A673 (cell line): ENCODE results near the gene LAGE3. TPM values are rescaled to one million over a fixed set of nuclear protein-coding genes. Genes with fewer than 3 reads are reported as not detected.

Source experiments
- BruUV-seq: library from RNA; stranded (reverse); fragments of 400-500 nt; replicated peaks from 2 replicates; lab custom pipeline; 2021; lab: Mats Ljungman, UMichigan
- CTCF ChIA-PET: fragments of 300-600 bp; sonication (Branson Sonifier 250); formaldehyde crosslinking; loops from one replicate; lab custom pipeline; 2022; ENCODE audit warnings: antibody characterized with exemption; lab: Charles Lee
- POLR2A ChIA-PET: fragments of 300-600 bp; sonication (Branson Sonifier 250); formaldehyde crosslinking; loops from one replicate; lab custom pipeline; 2022; ENCODE audit warnings: antibody characterized with exemption; ENCODE audit not compliant: low non-redundant PET; lab: Charles Lee
- DNase-seq: peaks from one replicate; pipeline ENCODE4 v3.0.0-alpha.2; 2015; ENCODE audit warnings: low spot score
- H3K27ac ChIP-seq: fragments of 200-600 bp; sonication (generic); 2 replicates; pipeline ENCODE4 v1.5.1; 2016; ENCODE audit warnings: mixed run types, low read depth, mild to moderate bottlenecking, mixed read lengths, antibody characterized with exemption, low read length; ENCODE audit not compliant: poor library complexity, severe bottlenecking
- H3K27me3 ChIP-seq: fragments of 200-600 bp; sonication (generic); replicated peaks from 2 replicates; pipeline ENCODE4 v1.6.1; 2017; ENCODE audit warnings: mixed run types, low read depth, mild to moderate bottlenecking, mixed read lengths, antibody characterized with exemption, low read length; ENCODE audit not compliant: insufficient read depth, poor library complexity
- H3K36me3 ChIP-seq: fragments of 200-600 bp; sonication (generic); 2 replicates; pipeline ENCODE4 v1.6.1; 2016; ENCODE audit warnings: mixed run types, mild to moderate bottlenecking, mixed read lengths, antibody characterized with exemption, low read length; ENCODE audit not compliant: insufficient read depth, poor library complexity, severe bottlenecking
- H3K4me1 ChIP-seq: fragments of 200-600 bp; sonication (generic); 2 replicates; pipeline ENCODE4 v1.6.1; 2017; ENCODE audit warnings: mixed run types, mild to moderate bottlenecking, mixed read lengths, antibody characterized with exemption, low read length; ENCODE audit not compliant: insufficient read depth, poor library complexity, severe bottlenecking
- H3K4me3 ChIP-seq: fragments of 200-600 bp; sonication (generic); 2 replicates; pipeline ENCODE4 v1.5.1; 2016; ENCODE audit warnings: low read depth, mixed run types, mild to moderate bottlenecking, mixed read lengths, low read length; ENCODE audit not compliant: poor library complexity, severe bottlenecking
- H3K9me3 ChIP-seq: fragments of 200-600 bp; sonication (generic); 2 replicates; pipeline ENCODE4 v1.6.1; 2016; ENCODE audit warnings: mixed run types, low read depth, mild to moderate bottlenecking, mixed read lengths, antibody characterized with exemption, low read length; ENCODE audit not compliant: poor library complexity, severe bottlenecking
- EZH2 ChIP-seq: fragments of 200-600 bp; sonication (generic); IDR thresholded peaks from 2 replicates; pipeline ENCODE4 v1.6.1; 2017; ENCODE audit warnings: borderline replicate concordance, low read depth, mild to moderate bottlenecking, mixed read lengths, antibody characterized with exemption, low read length; ENCODE audit not compliant: poor library complexity, severe bottlenecking
- intact Hi-C: fragments of 100-400 bp; cut with micrococcal nuclease; formaldehyde crosslinking; loops from one replicate; pipeline ENCODE4 v1.10.0; 2022; ENCODE audit not compliant: unreplicated experiment
- total RNA-seq: library from RNA; stranded (reverse); gene quantifications from 2 replicates; pipeline ENCODE4 v1.2.3, GENCODE V29; 2021
- TF ChIP-seq, protein P1 (sequence below): fragments of 300-800, 200-600 bp; sonication (generic); conservative IDR thresholded peaks from 2 replicates; pipeline ENCODE4 v1.5.1; 2017; ENCODE audit warnings: low read depth, mild to moderate bottlenecking, antibody characterized with exemption, low read length, moderate library complexity, mixed read lengths

LAGE3 gene
- total RNA-seq, 1 experiment from 2014 or later: 34.6 TPM

DNA sequence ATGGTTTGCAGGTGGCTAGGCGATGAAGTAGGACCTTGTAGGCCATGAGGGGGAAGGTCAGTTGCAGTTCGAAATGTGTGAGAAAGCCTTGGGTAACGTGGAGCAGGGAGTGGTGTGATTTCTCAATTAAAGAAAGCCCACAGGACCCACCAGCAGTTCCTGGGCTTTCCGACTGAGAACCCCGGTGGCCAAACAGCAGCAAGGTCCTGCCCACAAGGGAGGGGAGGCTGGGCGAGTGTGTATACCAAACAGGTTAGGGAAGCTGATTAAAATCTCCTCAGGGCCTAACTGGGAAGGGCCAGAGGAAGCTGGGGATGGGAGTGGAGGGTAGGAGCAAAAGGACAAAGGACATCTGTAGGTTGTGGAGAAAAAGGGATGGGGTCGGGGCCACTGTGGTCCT, 48.2 kb downstream of the LAGE3 start:
- BruUV-seq: no TSS peak

DNA sequence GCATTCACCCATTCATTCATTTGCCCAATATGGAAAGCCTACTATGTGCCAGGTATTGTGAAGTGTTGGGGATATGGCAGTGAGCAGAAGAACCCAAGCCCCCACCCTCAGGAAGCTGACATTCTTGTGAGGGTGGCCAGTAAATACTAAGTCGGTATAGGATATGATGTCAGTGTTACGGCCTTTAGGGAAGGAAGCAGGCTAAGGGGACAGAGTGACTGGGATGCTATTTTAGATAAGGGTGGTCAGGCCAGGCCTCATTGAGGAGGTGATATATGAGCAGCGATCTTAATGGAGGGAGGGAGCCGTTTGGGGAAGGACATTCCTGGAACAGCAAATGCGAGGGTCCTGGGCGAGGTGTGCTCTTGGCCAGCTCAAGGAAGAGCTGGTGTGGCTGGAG, 48.6 kb downstream of the LAGE3 start:
- no peak for TF ChIP-seq EZH2
- TF ChIP-seq, protein P1, sequence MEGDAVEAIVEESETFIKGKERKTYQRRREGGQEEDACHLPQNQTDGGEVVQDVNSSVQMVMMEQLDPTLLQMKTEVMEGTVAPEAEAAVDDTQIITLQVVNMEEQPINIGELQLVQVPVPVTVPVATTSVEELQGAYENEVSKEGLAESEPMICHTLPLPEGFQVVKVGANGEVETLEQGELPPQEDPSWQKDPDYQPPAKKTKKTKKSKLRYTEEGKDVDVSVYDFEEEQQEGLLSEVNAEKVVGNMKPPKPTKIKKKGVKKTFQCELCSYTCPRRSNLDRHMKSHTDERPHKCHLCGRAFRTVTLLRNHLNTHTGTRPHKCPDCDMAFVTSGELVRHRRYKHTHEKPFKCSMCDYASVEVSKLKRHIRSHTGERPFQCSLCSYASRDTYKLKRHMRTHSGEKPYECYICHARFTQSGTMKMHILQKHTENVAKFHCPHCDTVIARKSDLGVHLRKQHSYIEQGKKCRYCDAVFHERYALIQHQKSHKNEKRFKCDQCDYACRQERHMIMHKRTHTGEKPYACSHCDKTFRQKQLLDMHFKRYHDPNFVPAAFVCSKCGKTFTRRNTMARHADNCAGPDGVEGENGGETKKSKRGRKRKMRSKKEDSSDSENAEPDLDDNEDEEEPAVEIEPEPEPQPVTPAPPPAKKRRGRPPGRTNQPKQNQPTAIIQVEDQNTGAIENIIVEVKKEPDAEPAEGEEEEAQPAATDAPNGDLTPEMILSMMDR: no peak
- Histone ChIP-seq H3K36me3 (peaks cover 8% of the 10 kb centered on the region), H3K27me3 (no peaks in the 10 kb centered on the region), H3K4me1 (peaks cover 5% of the 10 kb centered on the region), H3K9me3 (no peaks in the 10 kb centered on the region), H3K4me3 (no peak overlapping the region), H3K27ac (no peak overlapping the region)
- ChIA-PET POLR2A (no interaction called here), CTCF (no interaction called here)
- DNase-seq: no peak
- BruUV-seq: no TSS peak
- intact Hi-C loops: no loop called here

More for the DNA sequence above, 48.2 kb downstream of the LAGE3 start:
- H3K27ac ChIP-seq: no peak overlapping the region
- no peak overlapping the region for H3K4me3 ChIP-seq
- POLR2A ChIA-PET: no interaction called here
- H3K9me3 ChIP-seq: no peaks in the 10 kb centered on the region
- TF ChIP-seq EZH2: no peak
- TF ChIP-seq, protein P1: no peak
- peaks cover 5% of the 10 kb centered on the region for H3K4me1 ChIP-seq
- no peak for DNase-seq
- intact Hi-C loops: no loop called here
- CTCF ChIA-PET: no interaction called here
- no peaks in the 10 kb centered on the region for H3K27me3 ChIP-seq
- peaks cover 8% of the 10 kb centered on the region for H3K36me3 ChIP-seq

DNA sequence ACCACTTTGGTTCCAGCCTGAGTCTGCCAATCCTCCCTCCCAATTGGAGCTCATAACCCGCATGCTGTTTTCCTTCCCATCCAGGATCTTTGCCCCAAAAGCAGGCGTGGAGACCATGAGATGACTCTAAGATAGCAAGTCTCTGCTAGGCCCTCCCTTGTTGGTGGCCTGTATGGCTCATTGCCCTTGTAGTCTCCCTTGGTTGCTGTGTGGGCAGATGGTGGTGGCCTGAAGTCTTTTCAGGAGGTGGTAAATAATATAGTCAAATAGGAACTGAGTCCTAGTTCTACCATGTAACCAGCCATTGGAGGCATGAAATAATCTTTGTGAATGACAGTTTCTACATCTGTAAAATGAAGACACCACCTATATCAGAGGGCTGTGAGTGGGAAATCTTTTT, 49.4 kb downstream of the LAGE3 start:
- CTCF ChIA-PET: no interaction called here
- TSS peak; percentile 74 for BruUV-seq
- H3K27ac ChIP-seq: no peak overlapping the region
- TF ChIP-seq EZH2: no peak
- TF ChIP-seq, protein P1: no peak
- no peaks in the 10 kb centered on the region for H3K27me3 ChIP-seq
- H3K4me1 ChIP-seq: peaks cover 5% of the 10 kb centered on the region
- DNase-seq: no peak
- H3K4me3 ChIP-seq: peak overlapping the region; percentile 73
- H3K9me3 ChIP-seq: no peaks in the 10 kb centered on the region
- H3K36me3 ChIP-seq: peaks cover 8% of the 10 kb centered on the region
- POLR2A ChIA-PET: no interaction called here
- intact Hi-C loops: no loop called here
